Activated B cell treated with CpG ODN at 0.5 μM for 24 hours (primary cell): ENCODE measurements around the gene PRKG2. TPM values are rescaled to one million over a fixed set of nuclear protein-coding genes. Genes with fewer than 3 reads are reported as not detected.
A peak's percentile ranks its signal among the peaks of the same experiment; 100 is the strongest.

Source experiments
- ATAC-seq: fragments of 200-7000 bp; cut with Tn5 transposase; one replicate; pipeline ENCODE4 v1.10.0; 2021; ENCODE audit warnings: low read depth, mild to moderate bottlenecking, moderate library complexity
- CTCF ChIA-PET: fragments of 350-600 bp; sonication (Branson Sonifier 250); formaldehyde crosslinking; loops from one replicate; lab custom pipeline; 2021; ENCODE audit warnings: antibody characterized with exemption; lab: Charles Lee
- POLR2A ChIA-PET: fragments of 350-600 bp; sonication (Branson Sonifier 250); formaldehyde crosslinking; loops from one replicate; lab custom pipeline; 2021; ENCODE audit warnings: antibody characterized with exemption; lab: Charles Lee
- DNase-seq: peaks from one replicate; pipeline ENCODE4 v3.0.0; 2022
- H3K27ac Mint-ChIP-seq: one replicate; pipeline ENCODE4 v1.8.0; 2020; ENCODE audit warnings: mixed read lengths
- H3K27me3 Mint-ChIP-seq: one replicate; pipeline ENCODE4 v1.8.0; 2021; ENCODE audit warnings: mixed read lengths
- H3K36me3 Mint-ChIP-seq: one replicate; pipeline ENCODE4 v1.8.0; 2021; ENCODE audit warnings: low read depth, mixed read lengths
- H3K4me1 Mint-ChIP-seq: one replicate; pipeline ENCODE4 v1.8.0; 2021; ENCODE audit warnings: mixed read lengths
- H3K4me3 Mint-ChIP-seq: one replicate; pipeline ENCODE4 v1.8.0; 2020; ENCODE audit warnings: mild to moderate bottlenecking, mixed read lengths
- H3K9me3 Mint-ChIP-seq: one replicate; pipeline ENCODE4 v1.8.0; 2020; ENCODE audit warnings: mixed read lengths
- CTCF ChIP-seq: fragments of 200-600 bp; IDR thresholded peaks from one replicate; pipeline ENCODE4 v1.8.0; 2022; ENCODE audit warnings: antibody characterized with exemption, mild to moderate bottlenecking
- intact Hi-C: fragments of 100-400 bp; cut with micrococcal nuclease; formaldehyde crosslinking; loops from one replicate; pipeline ENCODE4 v1.15.1; 2024
- total RNA-seq: library from RNA; stranded (reverse); gene quantifications from 2 replicates; pipeline ENCODE4 v1.2.3, GENCODE V29; 2022

The PRKG2 gene
- total RNA-seq, 1 donor from 2014 or later = 0.35 TPM

- no peaks in the 10 kb centered on the region for H3K36me3 Mint-ChIP-seq
- H3K27me3 Mint-ChIP-seq = peaks cover 5% of the 10 kb centered on the region
- TF ChIP-seq CTCF = no peak
- DNase-seq (no peak), ATAC-seq (no peak)
- no peak overlapping the region for H3K4me3 Mint-ChIP-seq
- POLR2A ChIA-PET = no interaction called here
- intact Hi-C loops = no loop called here
- no peak overlapping the region for H3K27ac Mint-ChIP-seq
- H3K9me3 Mint-ChIP-seq = no peaks in the 10 kb centered on the region
- CTCF ChIA-PET = interaction anchor here (0.5 to 3.5 kb wide), 8 partner anchors 12 to 1155 kb away, joined by 3 to 33 read pairs (median 6); no protein-coding TSS in a partner anchor
- no peaks in the 10 kb centered on the region for H3K4me1 Mint-ChIP-seq
Observed at GRCh38 chr4:81071013-81071412, 144.0 kb downstream of the PRKG2 start.

- no peak for DNase-seq
- intact Hi-C loops = loop anchor here (1.0 to 5.0 kb wide), 3 partner anchors 192 to 1133 kb away; no protein-coding TSS in a partner anchor
- H3K4me3 Mint-ChIP-seq = no peak overlapping the region
- no peaks in the 10 kb centered on the region for H3K9me3 Mint-ChIP-seq
- no peak overlapping the region for H3K27ac Mint-ChIP-seq
- no peaks in the 10 kb centered on the region for H3K36me3 Mint-ChIP-seq
- peaks cover 5% of the 10 kb centered on the region for H3K27me3 Mint-ChIP-seq
- peak; percentile 87 for ATAC-seq
- no peaks in the 10 kb centered on the region for H3K4me1 Mint-ChIP-seq
- peak; percentile 75 for TF ChIP-seq CTCF
- CTCF ChIA-PET = interaction anchor here (0.8 to 3.5 kb wide), 12 partner anchors 9 to 1132 kb away, joined by 3 to 33 read pairs (median 6); no protein-coding TSS in a partner anchor
- POLR2A ChIA-PET = no interaction called here
Observed at GRCh38 chr4:81069706-81070331, 145.2 kb downstream of the PRKG2 start.

- ChIA-PET POLR2A (no interaction called here), CTCF (no interaction called here)
- DNase-seq = no peak
- Mint-ChIP-seq H3K36me3 (no peaks in the 10 kb centered on the region), H3K9me3 (no peaks in the 10 kb centered on the region), H3K4me1 (peaks cover 5% of the 10 kb centered on the region), H3K27me3 (peaks cover 1% of the 10 kb centered on the region), H3K27ac (no peak overlapping the region), H3K4me3 (no peak overlapping the region)
- no peak for TF ChIP-seq CTCF
- no peak for ATAC-seq
- intact Hi-C loops = loop anchor here (5.0 kb wide), 1 partner anchor 197 kb away; no protein-coding TSS in a partner anchor
Observed at GRCh38 chr4:81065446-81065845, 149.6 kb downstream of the PRKG2 start.

GRCh38 chr4:81062001-81062400, 153.0 kb downstream of the PRKG2 start:
- POLR2A ChIA-PET = no interaction called here
- ATAC-seq (no peak), DNase-seq (no peak)
- Mint-ChIP-seq H3K9me3 (no peaks in the 10 kb centered on the region), H3K36me3 (no peaks in the 10 kb centered on the region), H3K4me3 (no peak overlapping the region), H3K27ac (no peak overlapping the region), H3K27me3 (peaks cover 1% of the 10 kb centered on the region), H3K4me1 (peaks cover 5% of the 10 kb centered on the region)
- intact Hi-C loops = no loop called here
- CTCF ChIA-PET = interaction anchor here (1.7 kb wide), 1 partner anchor 22 kb away, joined by 6 read pairs; no protein-coding TSS in a partner anchor
- no peak for TF ChIP-seq CTCF

- intact Hi-C loops = no loop called here
- H3K4me3 Mint-ChIP-seq = no peak overlapping the region
- peaks cover 5% of the 10 kb centered on the region for H3K4me1 Mint-ChIP-seq
- ChIA-PET POLR2A (no interaction called here), CTCF (no interaction called here)
- peaks cover 1% of the 10 kb centered on the region for H3K27me3 Mint-ChIP-seq
- H3K27ac Mint-ChIP-seq = no peak overlapping the region
- no peak for DNase-seq
- TF ChIP-seq CTCF = no peak
- H3K9me3 Mint-ChIP-seq = no peaks in the 10 kb centered on the region
- no peak for ATAC-seq
- no peaks in the 10 kb centered on the region for H3K36me3 Mint-ChIP-seq
Observed at GRCh38 chr4:81061344-81061730, 153.7 kb downstream of the PRKG2 start.
